ENCODE data around the gene MAGEB17. TPM values are rescaled to one million over a fixed set of nuclear protein-coding genes. Genes with fewer than 3 reads are reported as not detected.

Gene MAGEB17
- polyA plus RNA-seq, 1 donor (not counting 4 experiments of a cell fraction or from before 2014, with no cell fraction given) = not detected

- FAIRE-seq (no peak), DNase-seq (ENCODE audit: low read depth, low spot score) (no peak)
- H3K9me3 ChIP-seq (ENCODE audit: control insufficient read depth, low read depth, low read length) = no peaks in the 10 kb centered on the region
- H3K9ac ChIP-seq (ENCODE audit: control insufficient read depth, extremely low read depth, insufficient read depth, low read length) = no peak overlapping the region
- no peaks in the 10 kb centered on the region for H3K36me3 ChIP-seq (ENCODE audit: control insufficient read depth in 2 of 2, extremely low read depth in 1 of 2, insufficient read depth in 2 of 2, low read length in 2 of 2)
- H3K27me3 ChIP-seq (ENCODE audit: control insufficient read depth, extremely low read depth, insufficient read depth, low read length) = no peaks in the 10 kb centered on the region
- no peak overlapping the region for H3K4me3 ChIP-seq (ENCODE audit: control insufficient read depth in 2 of 3, extremely low read depth in 1 of 3, insufficient read depth in 2 of 3, low read depth in 1 of 3, low read length in 3 of 3)
- dilution Hi-C loops (cut with MboI; ENCODE audit: extremely low pct_ligation_motif_present, low sequenced_read_pairs) = no loop called here
- H3K79me2 ChIP-seq (ENCODE audit: control insufficient read depth, insufficient read depth, low read length) = no peaks in the 10 kb centered on the region
- no peaks in the 10 kb centered on the region for H3K9me1 ChIP-seq (ENCODE audit: control insufficient read depth, extremely low read depth, insufficient read depth, low read length)
- no peak overlapping the region for H3K27ac ChIP-seq (ENCODE audit: control insufficient read depth, insufficient read depth, low read length)
- no peak overlapping the region for H3K4me2 ChIP-seq (ENCODE audit: control insufficient read depth, extremely low read depth, insufficient read depth, low read depth, low read length)
- peaks cover 18% of the 10 kb centered on the region for H3K4me1 ChIP-seq (ENCODE audit: control insufficient read depth, extremely low read depth, insufficient read depth, low read length)
- H2AFZ ChIP-seq (ENCODE audit: control insufficient read depth, low read length) = no peak overlapping the region
- no peak for TF ChIP-seq CTCF (optimal IDR thresholded peaks at IDR 0.05 in 1 of 3, IDR thresholded peaks at IDR 0.05 in 1 of 3, conservative IDR thresholded peaks at IDR 0.05 in 1 of 3; ENCODE audit: extremely low read depth in 1 of 3, insufficient read depth in 2 of 3, low read length in 3 of 3)
- TF ChIP-seq EZH2 (IDR thresholded peaks at IDR 0.05; ENCODE audit: low read length) = no peak
- no peaks in the 10 kb centered on the region for H4K20me1 ChIP-seq (ENCODE audit: control insufficient read depth, extremely low read depth, insufficient read depth, low read length)
Observed at GRCh38 chrX:16164748-16165147, 2.5 kb upstream of the MAGEB17 start.

GRCh38 chrX:16171039-16171438 is 3.8 kb downstream of the MAGEB17 start:
- Histone ChIP-seq H2AFZ (ENCODE audit: control insufficient read depth, low read length) (no peak overlapping the region), H3K4me2 (ENCODE audit: control insufficient read depth, extremely low read depth, insufficient read depth, low read depth, low read length) (no peak overlapping the region), H3K27me3 (ENCODE audit: control insufficient read depth, extremely low read depth, insufficient read depth, low read length) (peaks cover 3% of the 10 kb centered on the region), H3K9me3 (ENCODE audit: control insufficient read depth, low read depth, low read length) (no peaks in the 10 kb centered on the region), H4K20me1 (ENCODE audit: control insufficient read depth, extremely low read depth, insufficient read depth, low read length) (no peaks in the 10 kb centered on the region), H3K4me1 (ENCODE audit: control insufficient read depth, extremely low read depth, insufficient read depth, low read length) (no peaks in the 10 kb centered on the region), H3K79me2 (ENCODE audit: control insufficient read depth, insufficient read depth, low read length) (no peaks in the 10 kb centered on the region), H3K36me3 (ENCODE audit: control insufficient read depth in 2 of 2, extremely low read depth in 1 of 2, insufficient read depth in 2 of 2, low read length in 2 of 2) (no peaks in the 10 kb centered on the region), H3K9ac (ENCODE audit: control insufficient read depth, extremely low read depth, insufficient read depth, low read length) (no peak overlapping the region), H3K27ac (ENCODE audit: control insufficient read depth, insufficient read depth, low read length) (no peak overlapping the region), H3K4me3 (ENCODE audit: control insufficient read depth in 2 of 3, extremely low read depth in 1 of 3, insufficient read depth in 2 of 3, low read depth in 1 of 3, low read length in 3 of 3) (no peak overlapping the region), H3K9me1 (ENCODE audit: control insufficient read depth, extremely low read depth, insufficient read depth, low read length) (no peaks in the 10 kb centered on the region)
- TF ChIP-seq CTCF (optimal IDR thresholded peaks at IDR 0.05 in 1 of 3, IDR thresholded peaks at IDR 0.05 in 1 of 3, conservative IDR thresholded peaks at IDR 0.05 in 1 of 3; ENCODE audit: extremely low read depth in 1 of 3, insufficient read depth in 2 of 3, low read length in 3 of 3) = no peak
- TF ChIP-seq EZH2 (IDR thresholded peaks at IDR 0.05; ENCODE audit: low read length) = no peak
- DNase-seq (ENCODE audit: low read depth, low spot score) = no peak
- dilution Hi-C loops (cut with MboI; ENCODE audit: extremely low pct_ligation_motif_present, low sequenced_read_pairs) = no loop called here
- no peak for FAIRE-seq
